ENCODE data around the gene PRSS53. TPM values are rescaled to one million over a fixed set of nuclear protein-coding genes. Genes with fewer than 3 reads are reported as not detected.

PRSS53 gene
- total and polyA plus RNA-seq, 11 donors, result 0.16 to 1.4 (median 0.50) TPM

GRCh38 chr16:31084584-31085302 lies 4.0 kb downstream of the PRSS53 start:
- whole genome bisulfite sequencing, 4 donors, result 80 to 97% (median 90%) methylated on average over 1 to 16 of the region's 16 CpGs
- Histone ChIP-seq H3K9me3 (no peaks in the 10 kb centered on the region), H3K27ac (no peak overlapping the region), H3K27me3 (no peaks in the 10 kb centered on the region), H3K4me1 (peaks cover 0 to 24% (median 0%) of the 10 kb centered on the region in 12 donors), H3K4me3 (no peak overlapping the region), H3K36me3 (peaks cover 0 to 78% (median 44%) of the 10 kb centered on the region in 9 donors)
- ATAC-seq (peak in 1 of 4 donors; percentile 4), DNase-seq (no peak)
- TF ChIP-seq CTCF (IDR thresholded peaks at IDR 0.05), result no peak
- TF ChIP-seq POLR2A (IDR thresholded peaks at IDR 0.05), result no peak
- intact Hi-C loops (cut with DNase I), result no loop called here

- Histone ChIP-seq H3K27me3 (no peaks in the 10 kb centered on the region), H3K36me3 (peaks cover 0 to 79% (median 51%) of the 10 kb centered on the region in 9 donors), H3K9me3 (no peaks in the 10 kb centered on the region), H3K4me3 (no peak overlapping the region), H3K27ac (no peak overlapping the region), H3K4me1 (peaks cover 0 to 24% (median 0%) of the 10 kb centered on the region in 12 donors)
- DNase-seq, result no peak
- TF ChIP-seq POLR2A (IDR thresholded peaks at IDR 0.05) (no peak), CTCF (IDR thresholded peaks at IDR 0.05) (no peak)
- intact Hi-C loops (cut with DNase I), result no loop called here
- WGBS, 4 donors, result 85 to 91% (median 90%) methylated on average over 4 to 13 of the region's 13 CpGs
- ATAC-seq, result no peak
These were observed 4.8 kb downstream of the PRSS53 start for GRCh38 chr16:31083981-31084380.

- DNase-seq (no peak), ATAC-seq (no peak)
- intact Hi-C loops (cut with DNase I), result no loop called here
- no peaks in the 10 kb centered on the region for H3K9me3 ChIP-seq
- no peak overlapping the region for H3K27ac ChIP-seq
- H3K4me1 ChIP-seq, result peaks cover 0 to 24% (median 0%) of the 10 kb centered on the region in 12 donors
- WGBS, 4 donors, result 65 to 72% (median 68%) methylated on average over 4 to 5 of the region's 5 CpGs
- H3K27me3 ChIP-seq, result no peaks in the 10 kb centered on the region
- no peak overlapping the region for H3K4me3 ChIP-seq
- peaks cover 0 to 82% (median 56%) of the 10 kb centered on the region in 9 donors for H3K36me3 ChIP-seq
- no peak for TF ChIP-seq CTCF (IDR thresholded peaks at IDR 0.05)
- TF ChIP-seq POLR2A (IDR thresholded peaks at IDR 0.05), result no peak
These were observed 5.2 kb downstream of the PRSS53 start for GRCh38 chr16:31083556-31083955.

GRCh38 chr16:31083081-31083480 lies 5.7 kb downstream of the PRSS53 start:
- Histone ChIP-seq H3K4me1 (peaks cover 0 to 24% (median 0%) of the 10 kb centered on the region in 12 donors), H3K9me3 (no peaks in the 10 kb centered on the region), H3K36me3 (peaks cover 0 to 87% (median 60%) of the 10 kb centered on the region in 9 donors), H3K4me3 (no peak overlapping the region), H3K27ac (no peak overlapping the region), H3K27me3 (no peaks in the 10 kb centered on the region)
- 63 to 71% (median 66%) methylated on average over 6 to 9 of the region's 9 CpGs for WGBS, 4 donors
- intact Hi-C loops (cut with DNase I), result no loop called here
- TF ChIP-seq CTCF (IDR thresholded peaks at IDR 0.05) (no peak), POLR2A (IDR thresholded peaks at IDR 0.05) (no peak)
- DNase-seq (no peak), ATAC-seq (no peak)

All from heart left ventricle (tissue), 16 donors.